CD14-positive monocyte (primary cell): Measurements from ENCODE around the gene B4GALNT4. TPM values are rescaled to one million over a fixed set of nuclear protein-coding genes. Genes with fewer than 3 reads are reported as not detected.

Experiments used
- DNase-seq, 3 donors: peaks; one replicate each; pipeline ENCODE4 v3.0.0-alpha.2; 2011 to 2022
- H2AFZ ChIP-seq: 2 replicates; pipeline ENCODE4 v1.6.0; 2012; ENCODE audit warnings: mild to moderate bottlenecking, low read depth, low read length, inconsistent platforms; ENCODE audit not compliant: insufficient read depth, poor library complexity, severe bottlenecking
- H3K27ac ChIP-seq, 2 donors: 1 replicate in 1 of 2; 2 replicates in 1 of 2; pipeline ENCODE4 v1.5.1; 2012 to 2013; ENCODE audit warnings: low read length in 2 of 2, control low read depth in 1 of 2, inconsistent platforms in 1 of 2, low read depth in 1 of 2, mild to moderate bottlenecking in 1 of 2
- H3K27me3 ChIP-seq, 2 donors: one replicate each; pipeline versions ENCODE4 v1.6.0 to v1.6.1; 2011 to 2013; ENCODE audit warnings: low read length in 2 of 2; ENCODE audit not compliant: control insufficient read depth in 2 of 2, insufficient read depth in 2 of 2
- H3K36me3 ChIP-seq, 2 donors: replicated peaks in 1 of 2; 1 replicate in 1 of 2; 2 replicates in 1 of 2; pipeline versions ENCODE4 v1.5.1 to v1.6.1; 2012 to 2013; ENCODE audit warnings: low read length in 2 of 2, control low read depth in 1 of 2, inconsistent platforms in 1 of 2, mild to moderate bottlenecking in 1 of 2; ENCODE audit not compliant: insufficient read depth in 2 of 2, control insufficient read depth in 1 of 2
- H3K4me1 ChIP-seq, 2 donors: 1 replicate in 1 of 2; 2 replicates in 1 of 2; pipeline versions ENCODE4 v1.5.1 to v1.6.1; 2012 to 2013; ENCODE audit warnings: low read length in 2 of 2, control low read depth in 1 of 2, inconsistent platforms in 1 of 2, mild to moderate bottlenecking in 1 of 2, moderate library complexity in 1 of 2; ENCODE audit not compliant: insufficient read depth in 2 of 2, control insufficient read depth in 1 of 2
- H3K4me2 ChIP-seq: replicated peaks from 2 replicates; pipeline ENCODE3; 2012; ENCODE audit warnings: low read length, moderate library complexity, mild to moderate bottlenecking; ENCODE audit not compliant: poor library complexity, severe bottlenecking; ENCODE audit errors: extremely low read depth
- H3K4me3 ChIP-seq, 3 experiments: fragments of 200-600 bp in 1 of 3; sonication (generic) in 1 of 3; replicated peaks in 1 of 3; 1 replicate in 2 of 3; 2 replicates in 1 of 3; pipeline ENCODE4 v1.5.1; 2011 to 2013; ENCODE audit warnings: low read length in 3 of 3, mild to moderate bottlenecking in 3 of 3, control low read depth in 2 of 3, low read depth in 2 of 3, inconsistent platforms in 1 of 3, moderate library complexity in 1 of 3
- H3K79me2 ChIP-seq: 2 replicates; pipeline ENCODE4 v1.6.0; 2012; ENCODE audit warnings: mild to moderate bottlenecking, control low read depth, inconsistent platforms, low read length, moderate library complexity; ENCODE audit not compliant: insufficient read depth
- H3K9ac ChIP-seq: 2 replicates; pipeline ENCODE4 v1.6.0; 2017; ENCODE audit warnings: low read length, mild to moderate bottlenecking; ENCODE audit not compliant: insufficient read depth, poor library complexity, severe bottlenecking
- H3K9me3 ChIP-seq, 2 donors: replicated peaks in 1 of 2; 1 replicate in 1 of 2; 2 replicates in 1 of 2; pipeline versions ENCODE4 v1.5.1 to v1.6.1; 2012 to 2013; ENCODE audit warnings: low read length in 2 of 2, control low read depth in 1 of 2; ENCODE audit not compliant: control insufficient read depth in 1 of 2, insufficient read depth in 1 of 2
- H4K20me1 ChIP-seq: 2 replicates; pipeline ENCODE4 v1.6.0; 2012; ENCODE audit warnings: mild to moderate bottlenecking, low read length, control low read depth, moderate library complexity; ENCODE audit not compliant: insufficient read depth
- H3K27ac Mint-ChIP-seq, 7 donors: one replicate each; pipeline ENCODE4 v1.8.0; 2020; ENCODE audit warnings: mild to moderate bottlenecking in 7 of 7, mixed read lengths in 7 of 7, moderate library complexity in 6 of 7, inconsistent platforms in 2 of 7
- H3K27me3 Mint-ChIP-seq, 3 donors: one replicate each; pipeline ENCODE4 v1.8.0; 2021 to 2022; ENCODE audit warnings: low read depth in 3 of 3, mild to moderate bottlenecking in 3 of 3, mixed read lengths in 3 of 3, moderate library complexity in 3 of 3, inconsistent platforms in 1 of 3
- H3K36me3 Mint-ChIP-seq, 2 donors: one replicate each; pipeline ENCODE4 v1.8.0; 2020; ENCODE audit warnings: mixed read lengths in 2 of 2, inconsistent platforms in 1 of 2, mild to moderate bottlenecking in 1 of 2
- H3K4me1 Mint-ChIP-seq: one replicate; pipeline ENCODE4 v1.8.0; 2020; ENCODE audit warnings: mild to moderate bottlenecking, mixed read lengths
- H3K4me3 Mint-ChIP-seq, 2 donors: one replicate each; pipeline ENCODE4 v1.8.0; 2020; ENCODE audit warnings: mild to moderate bottlenecking in 2 of 2, mixed read lengths in 2 of 2, moderate library complexity in 1 of 2
- H3K9me3 Mint-ChIP-seq, 7 donors: one replicate each; pipeline ENCODE4 v1.8.0; 2020 to 2022; ENCODE audit warnings: mixed read lengths in 7 of 7, mild to moderate bottlenecking in 6 of 7, moderate library complexity in 6 of 7, inconsistent platforms in 2 of 7
- WGBS: methylation state at CpG from one replicate; pipeline ENCODE4 v1.1.5; 2013; ENCODE audit warnings: missing lambda C conversion rate; ENCODE audit not compliant: insufficient coverage; 5-methylcytosine and 5-hydroxymethylcytosine counted together
- intact Hi-C, 2 donors: fragments of 100-400 bp; cut with micrococcal nuclease; formaldehyde crosslinking; loops; one replicate each; pipeline versions ENCODE4 v1.15.0 to v1.15.1; 2023
- polyA plus RNA-seq, 3 donors: library from polyadenylated mRNA; depleted of rRNA in 1 of 3; unstranded in 2 of 3; stranded (reverse) in 1 of 3; fragments of 300-500 nt in 2 of 3; fragments of >200 nt in 1 of 3; fragmentation: Illumina TruSeq in 2 of 3; gene quantifications; 1 replicate in 2 of 3; 2 replicates in 1 of 3; pipeline ENCODE4 v1.2.3, GENCODE V29; 2012 to 2021
- TF ChIP-seq, protein P1 (sequence below): fragments of 200-600 bp; IDR thresholded peaks from one replicate; pipeline ENCODE4 v1.8.0; 2022; ENCODE audit warnings: antibody characterized with exemption, mild to moderate bottlenecking

The B4GALNT4 gene
- polyA plus RNA-seq, 3 donors, result not detected

DNA sequence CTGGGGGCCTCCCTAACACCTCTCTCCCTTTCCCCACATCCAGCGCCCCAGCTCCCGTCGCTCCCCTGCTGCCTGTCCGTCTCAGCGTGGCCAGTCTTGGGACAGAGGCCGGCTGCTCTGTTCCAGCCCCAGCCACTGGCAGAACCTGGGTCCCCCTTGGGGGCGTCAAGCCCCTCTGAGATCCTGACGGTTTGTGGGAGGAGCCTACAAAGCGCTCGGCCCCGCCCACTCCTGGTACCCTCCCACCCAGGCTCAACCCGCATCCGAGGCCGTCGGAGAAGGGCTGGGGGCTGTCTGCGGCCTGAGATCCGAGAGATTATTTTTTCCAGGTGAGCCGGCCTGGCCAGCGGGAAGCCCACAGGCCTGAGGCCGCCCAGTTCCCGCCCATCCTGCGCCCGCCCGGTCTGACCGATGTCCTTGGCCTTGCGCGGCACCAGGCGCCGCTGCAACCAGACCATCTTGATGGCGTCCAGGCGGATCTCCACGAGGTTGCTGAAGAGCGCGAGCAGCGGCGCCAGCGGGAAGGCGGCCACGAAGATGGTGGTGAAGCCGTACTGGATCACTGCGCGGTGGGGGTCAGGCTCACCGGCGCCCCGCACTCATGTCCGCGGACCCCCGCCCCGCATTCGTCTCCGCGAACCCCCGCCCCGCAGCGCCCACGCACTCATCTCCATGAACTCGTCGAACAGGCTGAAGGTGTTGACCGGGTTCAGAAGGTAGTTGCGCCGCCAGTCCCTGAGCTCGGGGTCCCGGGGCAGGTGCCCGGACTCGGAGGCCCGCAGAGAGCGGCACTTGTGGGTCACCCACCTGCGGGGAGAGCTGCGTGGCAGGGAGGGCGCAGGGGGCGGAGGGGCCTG lies 51.0 kb downstream of the B4GALNT4 start:
- H3K27me3 Mint-ChIP-seq, result peaks cover 12 to 45% (median 13%) of the 10 kb centered on the region in 3 donors
- WGBS, result 90% methylated on average over 62 of the region's 71 CpGs
- Histone ChIP-seq H3K27ac (no peak overlapping the region), H2AFZ (no peak overlapping the region), H3K27me3 (peaks cover 0 to 2% of the 10 kb centered on the region in 2 donors), H3K79me2 (peaks cover 13% of the 10 kb centered on the region), H3K9ac (no peak overlapping the region), H3K36me3 (no peaks in the 10 kb centered on the region), H3K4me3 (no peak overlapping the region), H3K9me3 (no peaks in the 10 kb centered on the region), H3K4me1 (peaks cover 18 to 29% of the 10 kb centered on the region in 2 donors), H4K20me1 (no peaks in the 10 kb centered on the region), H3K4me2 (no peak overlapping the region)
- H3K9me3 Mint-ChIP-seq, result peaks cover 5 to 10% (median 8%) of the 10 kb centered on the region in 7 donors
- peaks cover 24% of the 10 kb centered on the region for H3K4me1 Mint-ChIP-seq
- no peak overlapping the region for H3K27ac Mint-ChIP-seq
- TF ChIP-seq, protein P1, sequence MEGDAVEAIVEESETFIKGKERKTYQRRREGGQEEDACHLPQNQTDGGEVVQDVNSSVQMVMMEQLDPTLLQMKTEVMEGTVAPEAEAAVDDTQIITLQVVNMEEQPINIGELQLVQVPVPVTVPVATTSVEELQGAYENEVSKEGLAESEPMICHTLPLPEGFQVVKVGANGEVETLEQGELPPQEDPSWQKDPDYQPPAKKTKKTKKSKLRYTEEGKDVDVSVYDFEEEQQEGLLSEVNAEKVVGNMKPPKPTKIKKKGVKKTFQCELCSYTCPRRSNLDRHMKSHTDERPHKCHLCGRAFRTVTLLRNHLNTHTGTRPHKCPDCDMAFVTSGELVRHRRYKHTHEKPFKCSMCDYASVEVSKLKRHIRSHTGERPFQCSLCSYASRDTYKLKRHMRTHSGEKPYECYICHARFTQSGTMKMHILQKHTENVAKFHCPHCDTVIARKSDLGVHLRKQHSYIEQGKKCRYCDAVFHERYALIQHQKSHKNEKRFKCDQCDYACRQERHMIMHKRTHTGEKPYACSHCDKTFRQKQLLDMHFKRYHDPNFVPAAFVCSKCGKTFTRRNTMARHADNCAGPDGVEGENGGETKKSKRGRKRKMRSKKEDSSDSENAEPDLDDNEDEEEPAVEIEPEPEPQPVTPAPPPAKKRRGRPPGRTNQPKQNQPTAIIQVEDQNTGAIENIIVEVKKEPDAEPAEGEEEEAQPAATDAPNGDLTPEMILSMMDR, result no peak
- no peaks in the 10 kb centered on the region for H3K36me3 Mint-ChIP-seq
- intact Hi-C loops, result no loop called here
- H3K4me3 Mint-ChIP-seq, result no peak overlapping the region
- DNase-seq, result no peak

GRCh38 chr11:420911-421321 lies 51.6 kb downstream of the B4GALNT4 start:
- Histone ChIP-seq H3K36me3 (no peaks in the 10 kb centered on the region), H2AFZ (no peak overlapping the region), H3K9ac (no peak overlapping the region), H3K4me2 (no peak overlapping the region), H3K9me3 (no peaks in the 10 kb centered on the region), H3K4me1 (peaks cover 12 to 23% of the 10 kb centered on the region in 2 donors), H4K20me1 (no peaks in the 10 kb centered on the region), H3K27ac (no peak overlapping the region), H3K79me2 (peaks cover 6% of the 10 kb centered on the region), H3K27me3 (peaks cover 0 to 2% of the 10 kb centered on the region in 2 donors), H3K4me3 (no peak overlapping the region)
- intact Hi-C loops, result no loop called here
- DNase-seq, result no peak
- no peak overlapping the region for H3K27ac Mint-ChIP-seq
- H3K4me1 Mint-ChIP-seq, result peaks cover 17% of the 10 kb centered on the region
- H3K9me3 Mint-ChIP-seq, result peaks cover 7 to 16% (median 10%) of the 10 kb centered on the region in 7 donors
- H3K27me3 Mint-ChIP-seq, result peaks cover 14 to 51% (median 16%) of the 10 kb centered on the region in 3 donors
- 85% methylated on average over 11 of the region's 21 CpGs for WGBS
- no peak overlapping the region for H3K4me3 Mint-ChIP-seq
- no peaks in the 10 kb centered on the region for H3K36me3 Mint-ChIP-seq
- TF ChIP-seq, protein P1, result no peak
